HepG2 (cell line): ENCODE results near the gene TYROBP. TPM values are rescaled to one million over a fixed set of nuclear protein-coding genes. Genes with fewer than 3 reads are reported as not detected.

Experiments used
- DZIP1 ChIP-seq: sonication (generic); formaldehyde crosslinking; IDR thresholded peaks from 2 replicates; pipeline ENCODE4 v1.5.0; 2020; ENCODE audit warnings: mild to moderate bottlenecking, missing genetic modification reagents
- FIP1L1 ChIP-seq: fragments of 200-400 bp; formaldehyde crosslinking; IDR thresholded peaks from 2 replicates; pipeline ENCODE4 v1.6.1; 2018; ENCODE audit warnings: low read depth, mild to moderate bottlenecking, low read length, moderate library complexity, borderline replicate concordance; ENCODE audit not compliant: insufficient read depth
- TEAD3 ChIP-seq: optimal IDR thresholded peaks from 2 replicates; pipeline ENCODE3; 2016; ENCODE audit warnings: borderline replicate concordance
- ZNF281 ChIP-seq: sonication (generic); formaldehyde crosslinking; IDR thresholded peaks from 2 replicates; pipeline ENCODE4 v1.4.0; 2020; ENCODE audit warnings: missing genetic modification reagents, borderline replicate concordance
- ZNF746 ChIP-seq: sonication (generic); formaldehyde crosslinking; IDR thresholded peaks from 2 replicates; pipeline ENCODE4 v1.8.0; 2022; ENCODE audit warnings: mild to moderate bottlenecking, missing genetic modification reagents
- polyA plus RNA-seq, 8 experiments: library from polyadenylated mRNA; depleted of rRNA in 3 of 8; stranded (reverse) in 7 of 8; unstranded in 1 of 8; fragments of >200 nt; fragmentation: Illumina TruSeq in 4 of 8; extraction: Trizol in 4 of 8; gene quantifications; 2 replicates each; pipeline versions ENCODE4 v1.2.1 to v1.2.3, GENCODE V29; 2011 to 2016; ENCODE audit warnings: low read depth in 4 of 8, missing spikeins in 1 of 8, mixed read lengths in 1 of 8; ENCODE audit not compliant: insufficient read depth in 1 of 8
- total RNA-seq, 5 experiments: library from RNA; depleted of rRNA; stranded (reverse); fragments of >200 nt; fragmentation: Illumina TruSeq; extraction: Trizol; gene quantifications; 2 replicates each; pipeline ENCODE4 v1.2.3, GENCODE V29; 2016; ENCODE audit warnings: low read depth in 1 of 5
- TF ChIP-seq, protein P1 (sequence below), 2 experiments: IDR thresholded peaks; 2 replicates each; pipeline ENCODE4 v1.6.1; 2011 to 2012; ENCODE audit warnings: low read length in 2 of 2, borderline replicate concordance in 1 of 2, low read depth in 1 of 2, mild to moderate bottlenecking in 1 of 2, moderate library complexity in 1 of 2
- TF ChIP-seq, protein P2 (sequence below): IDR thresholded peaks from 2 replicates; pipeline ENCODE4 v1.6.1; 2016; ENCODE audit warnings: missing genetic modification reagents, missing compliant biosample characterization
- TF ChIP-seq, protein P3 (sequence below): fragments of 450-650 bp; IDR thresholded peaks from 2 replicates; pipeline ENCODE4 v1.6.1; 2016

Gene TYROBP
- total and polyA plus RNA-seq, 2 of the 13 experiments (the other 11 are each of a cell fraction or from before 2014, with no cell fraction given): not detected

DNA sequence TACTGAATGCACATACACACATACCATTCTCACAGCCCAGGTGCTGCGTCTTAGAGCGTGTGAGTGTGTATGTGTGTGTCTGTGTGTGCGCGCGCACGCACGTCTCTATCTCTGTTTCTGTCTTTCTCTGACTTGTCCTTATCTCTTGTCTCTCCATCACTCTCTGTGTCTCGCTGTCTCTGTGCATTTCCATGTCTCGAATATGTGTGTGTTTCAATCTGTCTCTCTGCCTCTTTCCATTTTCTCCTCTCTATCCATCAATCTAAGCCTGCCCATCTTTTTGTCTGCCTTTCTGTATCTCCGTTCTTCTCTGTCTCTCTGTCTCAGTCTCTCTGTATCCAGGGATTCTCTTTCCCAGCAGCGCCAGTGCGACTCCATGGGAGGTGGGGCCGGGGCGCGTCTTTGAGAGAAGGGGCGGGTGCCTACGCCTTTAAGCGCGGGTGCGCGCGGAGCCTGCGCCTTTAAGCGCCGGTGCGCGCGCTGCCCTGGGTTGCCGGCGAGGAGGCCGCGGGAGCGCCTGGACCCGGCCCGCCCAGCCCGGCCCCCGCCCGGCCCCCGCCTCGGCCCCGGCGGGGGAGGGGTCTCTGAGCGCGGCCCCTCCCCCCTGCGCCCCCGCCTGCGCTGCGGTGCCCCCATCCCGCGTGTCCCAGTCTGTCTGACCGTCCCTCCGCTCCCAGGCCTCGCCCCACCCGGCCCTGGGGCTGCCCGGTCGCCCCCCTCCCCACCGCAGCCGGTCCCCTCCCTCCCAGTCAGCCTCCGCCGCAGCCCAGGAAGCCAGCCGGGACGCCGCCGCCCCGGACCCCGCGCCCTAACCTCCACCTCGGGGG, 28.0 kb upstream of the TYROBP start, which contains the start of gene LRFN3 (continued):
- TF ChIP-seq ZNF281 (CRISPR knock-in tag) (no peak), TEAD3 (CRISPR knock-in tag) (peak; percentile 24), DZIP1 (CRISPR knock-in tag) (no peak), FIP1L1 (no peak), ZNF746 (CRISPR knock-in tag) (no peak)
- TF ChIP-seq, protein P1, sequence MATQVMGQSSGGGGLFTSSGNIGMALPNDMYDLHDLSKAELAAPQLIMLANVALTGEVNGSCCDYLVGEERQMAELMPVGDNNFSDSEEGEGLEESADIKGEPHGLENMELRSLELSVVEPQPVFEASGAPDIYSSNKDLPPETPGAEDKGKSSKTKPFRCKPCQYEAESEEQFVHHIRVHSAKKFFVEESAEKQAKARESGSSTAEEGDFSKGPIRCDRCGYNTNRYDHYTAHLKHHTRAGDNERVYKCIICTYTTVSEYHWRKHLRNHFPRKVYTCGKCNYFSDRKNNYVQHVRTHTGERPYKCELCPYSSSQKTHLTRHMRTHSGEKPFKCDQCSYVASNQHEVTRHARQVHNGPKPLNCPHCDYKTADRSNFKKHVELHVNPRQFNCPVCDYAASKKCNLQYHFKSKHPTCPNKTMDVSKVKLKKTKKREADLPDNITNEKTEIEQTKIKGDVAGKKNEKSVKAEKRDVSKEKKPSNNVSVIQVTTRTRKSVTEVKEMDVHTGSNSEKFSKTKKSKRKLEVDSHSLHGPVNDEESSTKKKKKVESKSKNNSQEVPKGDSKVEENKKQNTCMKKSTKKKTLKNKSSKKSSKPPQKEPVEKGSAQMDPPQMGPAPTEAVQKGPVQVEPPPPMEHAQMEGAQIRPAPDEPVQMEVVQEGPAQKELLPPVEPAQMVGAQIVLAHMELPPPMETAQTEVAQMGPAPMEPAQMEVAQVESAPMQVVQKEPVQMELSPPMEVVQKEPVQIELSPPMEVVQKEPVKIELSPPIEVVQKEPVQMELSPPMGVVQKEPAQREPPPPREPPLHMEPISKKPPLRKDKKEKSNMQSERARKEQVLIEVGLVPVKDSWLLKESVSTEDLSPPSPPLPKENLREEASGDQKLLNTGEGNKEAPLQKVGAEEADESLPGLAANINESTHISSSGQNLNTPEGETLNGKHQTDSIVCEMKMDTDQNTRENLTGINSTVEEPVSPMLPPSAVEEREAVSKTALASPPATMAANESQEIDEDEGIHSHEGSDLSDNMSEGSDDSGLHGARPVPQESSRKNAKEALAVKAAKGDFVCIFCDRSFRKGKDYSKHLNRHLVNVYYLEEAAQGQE (IDR thresholded peaks at IDR 0.05; ENCODE audit: borderline replicate concordance in 1 of 2, low read depth in 1 of 2, low read length in 2 of 2): no peak
- TF ChIP-seq, protein P2, sequence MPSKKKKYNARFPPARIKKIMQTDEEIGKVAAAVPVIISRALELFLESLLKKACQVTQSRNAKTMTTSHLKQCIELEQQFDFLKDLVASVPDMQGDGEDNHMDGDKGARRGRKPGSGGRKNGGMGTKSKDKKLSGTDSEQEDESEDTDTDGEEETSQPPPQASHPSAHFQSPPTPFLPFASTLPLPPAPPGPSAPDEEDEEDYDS (CRISPR knock-in tag): peak; percentile 51; the same call in 1 of the 2 replicates
- TF ChIP-seq, protein P3, sequence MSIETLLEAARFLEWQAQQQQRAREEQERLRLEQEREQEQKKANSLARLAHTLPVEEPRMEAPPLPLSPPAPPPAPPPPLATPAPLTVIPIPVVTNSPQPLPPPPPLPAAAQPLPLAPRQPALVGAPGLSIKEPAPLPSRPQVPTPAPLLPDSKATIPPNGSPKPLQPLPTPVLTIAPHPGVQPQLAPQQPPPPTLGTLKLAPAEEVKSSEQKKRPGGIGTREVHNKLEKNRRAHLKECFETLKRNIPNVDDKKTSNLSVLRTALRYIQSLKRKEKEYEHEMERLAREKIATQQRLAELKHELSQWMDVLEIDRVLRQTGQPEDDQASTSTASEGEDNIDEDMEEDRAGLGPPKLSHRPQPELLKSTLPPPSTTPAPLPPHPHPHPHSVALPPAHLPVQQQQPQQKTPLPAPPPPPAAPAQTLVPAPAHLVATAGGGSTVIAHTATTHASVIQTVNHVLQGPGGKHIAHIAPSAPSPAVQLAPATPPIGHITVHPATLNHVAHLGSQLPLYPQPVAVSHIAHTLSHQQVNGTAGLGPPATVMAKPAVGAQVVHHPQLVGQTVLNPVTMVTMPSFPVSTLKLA: no peak
